ENCODE results near the gene CLHC1. TPM values are rescaled to one million over a fixed set of nuclear protein-coding genes. Genes with fewer than 3 reads are reported as not detected.

The CLHC1 gene
- total RNA-seq, 1 experiment from 2014 or later = 3.9 TPM

DNA sequence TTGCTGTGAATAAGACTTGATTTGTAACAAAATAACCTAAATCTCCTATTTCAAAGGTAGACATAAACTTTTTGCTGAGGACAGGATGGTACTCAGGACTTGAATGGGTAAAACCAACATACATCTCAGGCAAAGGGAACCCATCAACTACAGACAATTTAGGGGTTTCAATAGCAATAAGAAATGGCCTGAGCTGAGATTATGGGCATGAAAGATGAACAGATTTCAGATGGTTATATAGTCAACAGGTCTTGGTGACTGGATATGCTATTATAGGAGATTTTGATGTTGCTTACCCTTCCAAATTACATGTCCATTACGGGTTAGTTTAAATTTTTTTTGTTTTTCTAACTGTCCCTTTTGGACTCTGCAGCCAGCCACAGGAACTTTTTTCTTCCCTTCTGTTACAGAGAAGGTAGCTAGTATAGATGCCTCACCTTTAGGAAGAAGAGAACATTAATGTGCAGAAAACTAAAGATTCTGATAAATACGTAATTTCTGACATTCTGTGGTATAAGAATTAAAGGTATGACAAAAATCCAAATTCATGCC is 5.0 kb upstream of the CLHC1 start:
- CTCF ChIA-PET = no interaction called here
- Histone ChIP-seq H3K4me3 (ENCODE audit: low read length) (no peak overlapping the region), H3K27ac (ENCODE audit: low read length) (no peak overlapping the region), H3K36me3 (ENCODE audit: low read depth, low read length) (peaks cover 57% of the 10 kb centered on the region), H2AFZ (ENCODE audit: low read length) (no peak overlapping the region), H3K9me2 (replicated peaks; ENCODE audit: low read length) (no peaks in the 10 kb centered on the region), H3K27me3 (ENCODE audit: low read length) (no peaks in the 10 kb centered on the region), H3K4me1 (ENCODE audit: insufficient read depth, low read length) (peaks cover 17% of the 10 kb centered on the region), H4K20me1 (ENCODE audit: low read length) (peaks cover 35% of the 10 kb centered on the region), H3K9me3 (ENCODE audit: low read length) (no peaks in the 10 kb centered on the region), H3F3A (ENCODE audit: low read length, unreplicated experiment) (peaks cover 11% of the 10 kb centered on the region), H3K79me2 (ENCODE audit: low read length) (peaks cover 39% of the 10 kb centered on the region), H3K9ac (ENCODE audit: low read length) (no peak overlapping the region), H3K4me2 (ENCODE audit: low read length) (no peak overlapping the region)
- ATAC-seq = no peak
- BruUV-seq (replicated peaks) = no TSS peak
- TF ChIP-seq EZH2phosphoT487 (IDR thresholded peaks at IDR 0.05; ENCODE audit: borderline replicate concordance, low read length) (no peak), EZH2 (IDR thresholded peaks at IDR 0.05; ENCODE audit: low read length, unreplicated experiment) (no peak)
- TF ChIP-seq, protein P1, sequence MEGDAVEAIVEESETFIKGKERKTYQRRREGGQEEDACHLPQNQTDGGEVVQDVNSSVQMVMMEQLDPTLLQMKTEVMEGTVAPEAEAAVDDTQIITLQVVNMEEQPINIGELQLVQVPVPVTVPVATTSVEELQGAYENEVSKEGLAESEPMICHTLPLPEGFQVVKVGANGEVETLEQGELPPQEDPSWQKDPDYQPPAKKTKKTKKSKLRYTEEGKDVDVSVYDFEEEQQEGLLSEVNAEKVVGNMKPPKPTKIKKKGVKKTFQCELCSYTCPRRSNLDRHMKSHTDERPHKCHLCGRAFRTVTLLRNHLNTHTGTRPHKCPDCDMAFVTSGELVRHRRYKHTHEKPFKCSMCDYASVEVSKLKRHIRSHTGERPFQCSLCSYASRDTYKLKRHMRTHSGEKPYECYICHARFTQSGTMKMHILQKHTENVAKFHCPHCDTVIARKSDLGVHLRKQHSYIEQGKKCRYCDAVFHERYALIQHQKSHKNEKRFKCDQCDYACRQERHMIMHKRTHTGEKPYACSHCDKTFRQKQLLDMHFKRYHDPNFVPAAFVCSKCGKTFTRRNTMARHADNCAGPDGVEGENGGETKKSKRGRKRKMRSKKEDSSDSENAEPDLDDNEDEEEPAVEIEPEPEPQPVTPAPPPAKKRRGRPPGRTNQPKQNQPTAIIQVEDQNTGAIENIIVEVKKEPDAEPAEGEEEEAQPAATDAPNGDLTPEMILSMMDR (conservative IDR thresholded peaks at IDR 0.05; ENCODE audit: low read depth, low read length) = no peak
- DNase-seq = no peak
- intact Hi-C loops (cut with micrococcal nuclease) = loop anchor here (10.0 kb wide), 1 partner anchor 278 kb away; the partner anchor contains the start of gene CFAP36
- POLR2A ChIA-PET (ENCODE audit: unreplicated experiment) = no interaction called here

DNA sequence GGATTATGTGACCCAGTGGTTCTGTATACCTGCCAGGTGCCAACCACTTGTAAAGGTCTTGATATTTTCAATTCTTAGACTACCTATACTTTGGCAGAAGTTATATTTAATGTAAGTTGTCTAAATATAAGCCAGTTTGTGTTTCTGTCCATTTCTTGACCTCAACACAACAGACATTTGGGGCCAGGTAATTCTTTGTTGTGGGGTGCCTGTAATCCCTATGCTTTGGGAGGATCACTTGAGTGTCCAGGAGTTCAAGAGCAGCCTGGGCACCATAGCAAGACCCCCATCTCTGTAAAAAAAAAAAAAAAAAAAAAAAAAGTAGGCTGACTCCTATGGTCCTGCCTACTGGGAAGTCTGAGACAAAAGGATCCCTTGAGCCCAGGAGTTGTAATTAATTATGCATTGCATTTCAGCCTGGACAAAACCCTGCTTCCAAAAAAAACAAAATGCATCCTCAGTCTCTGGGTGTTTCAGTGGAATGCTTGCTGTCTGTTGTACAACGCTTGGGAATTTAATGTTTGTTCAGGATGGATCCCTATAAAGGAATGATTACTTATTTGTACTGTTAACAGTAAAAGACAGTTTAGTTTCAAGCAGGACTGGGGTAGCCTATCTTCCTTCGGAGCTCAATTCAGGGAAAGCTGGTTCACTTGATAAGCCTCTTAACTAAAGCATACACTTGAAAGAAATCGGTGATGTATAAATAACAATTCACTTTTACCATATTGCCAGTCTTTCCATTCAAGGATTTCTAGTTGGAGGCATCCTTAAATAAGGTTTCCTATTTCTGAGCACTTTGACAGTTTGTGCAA is 3.8 kb upstream of the CLHC1 start:
- Histone ChIP-seq H3K79me2 (ENCODE audit: low read length) (peaks cover 50% of the 10 kb centered on the region), H3K4me3 (ENCODE audit: low read length) (0 out of 2 replicates have a peak overlapping the region, but pooled peaks have one; percentile 98), H3K36me3 (ENCODE audit: low read depth, low read length) (peaks cover 56% of the 10 kb centered on the region), H3K27ac (ENCODE audit: low read length) (no peak overlapping the region), H3K4me2 (ENCODE audit: low read length) (peak overlapping the region; percentile 100), H2AFZ (ENCODE audit: low read length) (no peak overlapping the region), H3K9me2 (replicated peaks; ENCODE audit: low read length) (no peaks in the 10 kb centered on the region), H3K27me3 (ENCODE audit: low read length) (no peaks in the 10 kb centered on the region), H4K20me1 (ENCODE audit: low read length) (peaks cover 35% of the 10 kb centered on the region), H3F3A (ENCODE audit: low read length, unreplicated experiment) (peaks cover 11% of the 10 kb centered on the region), H3K4me1 (ENCODE audit: insufficient read depth, low read length) (peaks cover 21% of the 10 kb centered on the region), H3K9ac (ENCODE audit: low read length) (no peak overlapping the region), H3K9me3 (ENCODE audit: low read length) (no peaks in the 10 kb centered on the region)
- intact Hi-C loops (cut with micrococcal nuclease) = loop anchor here (10.0 kb wide), 1 partner anchor 279 kb away; the partner anchor contains the start of gene CFAP36
- no TSS peak for BruUV-seq (replicated peaks)
- no peak for ATAC-seq
- ChIA-PET POLR2A (ENCODE audit: unreplicated experiment) (no interaction called here), CTCF (no interaction called here)
- DNase-seq = no peak
- TF ChIP-seq EZH2 (IDR thresholded peaks at IDR 0.05; ENCODE audit: low read length, unreplicated experiment) (no peak), EZH2phosphoT487 (IDR thresholded peaks at IDR 0.05; ENCODE audit: borderline replicate concordance, low read length) (no peak)
- TF ChIP-seq, protein P1 (conservative IDR thresholded peaks at IDR 0.05; ENCODE audit: low read depth, low read length) = no peak

DNA sequence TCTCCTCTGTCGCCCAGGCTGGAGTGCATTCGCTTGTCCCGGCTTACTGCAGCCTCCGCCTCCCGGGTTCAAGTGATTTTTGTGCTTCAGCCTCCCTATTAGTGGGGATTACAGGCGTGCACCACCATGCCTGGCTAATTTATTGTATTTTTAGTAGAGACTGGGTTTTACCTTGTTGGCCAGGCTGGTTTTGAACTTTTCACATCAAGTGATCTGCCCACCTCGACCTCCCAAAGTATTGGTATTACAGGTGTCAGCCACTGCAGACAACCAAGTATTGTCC is 1.5 kb upstream of the CLHC1 start:
- ATAC-seq = no peak
- no TSS peak for BruUV-seq (replicated peaks)

More for the DNA sequence above, 1.5 kb upstream of the CLHC1 start:
- ChIA-PET CTCF (no interaction called here), POLR2A (ENCODE audit: unreplicated experiment) (no interaction called here)
- peaks cover 7% of the 10 kb centered on the region for H3F3A ChIP-seq (ENCODE audit: low read length, unreplicated experiment)
- H2AFZ ChIP-seq (ENCODE audit: low read length) = no peak overlapping the region
- peaks cover 25% of the 10 kb centered on the region for H3K4me1 ChIP-seq (ENCODE audit: insufficient read depth, low read length)
- peaks cover 62% of the 10 kb centered on the region for H3K79me2 ChIP-seq (ENCODE audit: low read length)
- peak overlapping the region; percentile 100 for H3K4me2 ChIP-seq (ENCODE audit: low read length)
- no peaks in the 10 kb centered on the region for H3K27me3 ChIP-seq (ENCODE audit: low read length)
- H3K36me3 ChIP-seq (ENCODE audit: low read depth, low read length) = peaks cover 44% of the 10 kb centered on the region
- intact Hi-C loops (cut with micrococcal nuclease) = loop anchor here (10.0 kb wide), 1 partner anchor 281 kb away; the partner anchor contains the start of gene CFAP36
- peaks cover 35% of the 10 kb centered on the region for H4K20me1 ChIP-seq (ENCODE audit: low read length)
- H3K27ac ChIP-seq (ENCODE audit: low read length) = peak overlapping the region; percentile 85; the same call in 1 of the 2 replicates
- H3K4me3 ChIP-seq (ENCODE audit: low read length) = peak overlapping the region; percentile 98
- H3K9ac ChIP-seq (ENCODE audit: low read length) = peak overlapping the region; percentile 99
- TF ChIP-seq EZH2 (IDR thresholded peaks at IDR 0.05; ENCODE audit: low read length, unreplicated experiment) (no peak), EZH2phosphoT487 (IDR thresholded peaks at IDR 0.05; ENCODE audit: borderline replicate concordance, low read length) (no peak)
- TF ChIP-seq, protein P1 (conservative IDR thresholded peaks at IDR 0.05; ENCODE audit: low read depth, low read length) = no peak
- H3K9me3 ChIP-seq (ENCODE audit: low read length) = no peaks in the 10 kb centered on the region
- H3K9me2 ChIP-seq (replicated peaks; ENCODE audit: low read length) = no peaks in the 10 kb centered on the region
- no peak for DNase-seq

Measured in PC-3 (cell line).